Activated CD4-positive, alpha-beta T cell treated with anti-CD3 and anti-CD28 coated beads, Interleukin-2, amount 50 U/mL, for 48 hours (primary cell): ENCODE data around the gene CDKN2A.

ENCODE experiments used
- DNase-seq, 2 experiments: peaks; one replicate each; pipeline ENCODE4 v3.0.0-alpha.2; 2020

CDKN2A gene

GRCh38 chr9:21935631-21936030 lies 58.6 kb downstream of the CDKN2A start:
- no peak for DNase-seq

DNA sequence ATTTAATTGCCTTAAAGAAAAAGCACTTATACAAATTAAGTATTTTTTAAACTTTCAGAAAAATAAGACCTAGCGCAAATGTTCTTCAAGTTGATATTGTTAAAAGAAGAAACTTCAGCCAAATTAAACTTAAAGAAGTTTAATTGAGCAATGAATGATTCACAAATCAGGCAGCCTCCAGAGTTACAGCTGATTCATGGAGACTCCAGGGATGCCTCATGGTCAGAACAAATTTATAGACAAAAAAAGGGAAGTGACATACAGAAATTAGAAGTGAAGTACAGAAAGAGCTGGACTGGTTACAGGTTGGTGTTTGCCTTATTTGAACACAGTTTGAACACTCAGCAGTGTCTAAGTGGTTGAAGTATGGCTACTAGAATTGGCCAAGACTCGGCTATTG lies 60.3 kb downstream of the CDKN2A start:
- no peak for DNase-seq

GRCh38 chr9:21933281-21933680 lies 60.9 kb downstream of the CDKN2A start:
- no peak for DNase-seq

GRCh38 chr9:21931428-21931827 lies 62.8 kb downstream of the CDKN2A start:
- no peak for DNase-seq

DNA sequence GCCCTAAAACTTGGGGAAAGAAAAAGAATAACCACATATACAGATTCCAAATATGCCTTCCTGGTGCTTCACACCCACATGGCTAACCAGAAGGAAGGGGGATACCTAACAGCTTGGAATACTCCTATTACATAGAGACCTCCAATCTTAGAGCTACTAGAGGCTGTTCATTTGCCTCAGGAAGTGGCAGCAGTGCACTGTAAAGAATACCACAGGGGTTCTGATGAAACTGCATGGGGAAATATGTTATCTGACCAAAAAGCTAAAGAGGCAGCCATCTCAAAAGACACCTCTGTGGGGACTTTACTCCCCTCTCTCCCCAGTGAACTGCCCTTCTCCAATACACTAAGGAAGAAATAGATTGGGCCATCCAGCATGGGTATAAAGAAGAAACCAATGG lies 66.4 kb downstream of the CDKN2A start:
- DNase-seq = no peak

DNA sequence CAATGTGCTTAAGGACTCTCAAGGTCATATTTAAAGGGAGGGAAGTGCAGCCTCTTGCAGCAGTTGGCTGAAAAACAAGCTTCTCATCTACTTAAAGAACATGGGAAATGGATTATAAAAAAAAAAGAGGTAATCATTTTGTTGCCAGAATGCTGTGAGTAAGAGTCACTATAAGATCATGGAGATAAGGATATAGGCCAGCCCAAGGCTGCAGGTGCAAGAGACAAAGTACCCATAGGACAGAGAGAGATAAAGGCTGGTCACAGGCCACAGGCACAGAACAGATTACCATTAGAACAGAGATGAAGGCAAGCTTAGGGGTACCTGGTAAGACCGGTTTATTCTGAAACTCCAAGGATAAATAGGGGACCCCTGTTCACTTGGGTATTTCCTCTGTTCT lies 70.5 kb downstream of the CDKN2A start:
- no peak for DNase-seq

DNA sequence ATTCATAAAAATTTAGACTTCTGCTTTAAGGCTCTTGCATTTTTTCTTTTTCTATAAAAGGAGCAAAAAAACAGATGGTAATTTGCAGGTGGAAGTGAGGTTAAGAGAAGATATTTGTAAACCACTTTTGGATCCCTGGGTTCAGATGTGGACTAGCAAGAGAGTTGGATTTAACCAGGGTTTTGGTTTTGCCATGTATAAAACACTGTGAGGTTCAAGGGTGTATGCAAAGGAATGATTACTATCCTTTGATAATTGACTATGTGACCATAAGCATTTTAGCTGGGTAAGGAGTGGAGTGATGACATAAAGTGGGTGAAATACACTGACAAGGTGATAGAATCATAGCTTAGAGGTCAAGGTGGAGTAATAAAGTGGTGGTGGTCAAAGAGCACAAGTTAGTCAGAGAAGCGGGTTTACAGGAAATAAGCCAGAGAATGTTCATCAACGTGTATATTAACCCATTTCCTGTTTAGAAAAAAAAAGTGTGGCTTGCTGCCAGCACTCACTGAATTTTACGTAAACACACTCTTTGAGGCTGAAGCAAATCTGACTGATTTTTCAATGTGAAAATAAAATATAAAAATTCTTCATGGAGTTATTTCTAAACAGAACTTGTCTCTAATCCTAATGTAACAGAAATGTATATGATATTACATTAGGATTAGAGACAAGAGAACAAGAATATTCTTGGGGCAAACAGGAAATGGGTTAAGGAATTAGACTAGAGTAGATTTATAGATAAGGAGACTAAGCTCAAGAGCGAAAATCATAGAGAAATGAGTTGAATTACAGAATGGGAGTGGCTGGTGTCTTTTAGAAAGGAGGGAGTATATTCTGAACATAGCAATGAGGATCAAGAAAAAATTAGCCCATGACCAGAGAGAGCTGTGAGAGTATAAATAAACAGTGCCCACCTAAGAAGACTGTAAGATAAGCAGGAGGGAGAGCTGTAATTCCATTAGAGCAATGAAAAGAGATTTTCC lies 74.5 kb downstream of the CDKN2A start:
- no peak for DNase-seq
